ENCODE measurements around the gene BAHCC1. TPM values are rescaled to one million over a fixed set of nuclear protein-coding genes. Genes with fewer than 3 reads are reported as not detected.

BAHCC1 gene
- total RNA-seq, 2 experiments from 2014 or later, result 0.20 to 0.41 TPM

DNA sequence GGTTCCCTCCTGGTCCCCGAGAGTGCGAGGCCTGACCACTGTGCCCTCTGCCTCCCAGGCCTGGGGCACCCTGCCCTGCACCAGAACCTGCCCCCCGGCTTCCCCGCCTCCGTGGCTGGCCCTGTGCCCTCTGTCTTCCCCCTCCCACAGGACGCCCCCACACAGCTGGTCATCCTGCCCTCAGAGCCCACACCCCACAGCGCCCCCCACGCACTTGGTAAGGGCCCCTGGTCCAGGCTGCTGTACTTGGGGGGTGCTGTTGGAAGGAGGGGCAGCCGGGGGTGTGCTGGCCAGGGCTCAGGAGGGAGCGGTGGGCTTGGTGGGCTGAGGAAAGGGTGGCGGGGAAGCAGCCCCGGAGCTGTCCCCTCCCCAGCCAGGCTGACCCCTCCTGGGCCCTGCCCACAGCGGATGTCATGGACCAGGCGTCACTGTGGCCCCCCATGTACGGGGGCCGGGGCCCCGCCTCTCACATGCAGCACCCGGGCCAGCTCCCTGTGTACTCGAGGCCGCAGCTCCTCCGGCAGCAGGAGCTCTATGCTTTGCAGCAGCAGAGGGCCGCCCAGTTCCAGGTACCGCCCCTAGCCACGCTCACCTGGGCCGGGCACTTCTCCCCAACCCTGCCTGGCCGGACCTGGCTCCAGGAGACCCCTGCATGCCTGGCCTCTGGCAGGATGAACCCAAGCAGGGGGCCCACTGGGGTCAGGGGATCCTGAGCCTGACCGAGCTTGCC is 49.5 kb downstream of the BAHCC1 start:
- ATAC-seq (ENCODE audit: poor library complexity) (no peak), DNase-seq (no peak)
- H3K27me3 ChIP-seq (ENCODE audit: control insufficient read depth in 1 of 2, insufficient read depth in 2 of 2, low read length in 2 of 2), result no peaks in the 10 kb centered on the region
- H3K4me3 ChIP-seq (ENCODE audit: low read length), result no peak overlapping the region
- Mint-ChIP-seq H3K4me1 (ENCODE audit: low read depth) (no peaks in the 10 kb centered on the region), H3K9me3 (no peaks in the 10 kb centered on the region), H3K27me3 (no peaks in the 10 kb centered on the region), H3K27ac (no peak overlapping the region), H3K36me3 (ENCODE audit: low read depth) (no peaks in the 10 kb centered on the region), H3K4me3 (no peak overlapping the region)
- intact Hi-C loops (cut with DNase I, micrococcal nuclease), result no loop called here
- TF ChIP-seq, protein P1, sequence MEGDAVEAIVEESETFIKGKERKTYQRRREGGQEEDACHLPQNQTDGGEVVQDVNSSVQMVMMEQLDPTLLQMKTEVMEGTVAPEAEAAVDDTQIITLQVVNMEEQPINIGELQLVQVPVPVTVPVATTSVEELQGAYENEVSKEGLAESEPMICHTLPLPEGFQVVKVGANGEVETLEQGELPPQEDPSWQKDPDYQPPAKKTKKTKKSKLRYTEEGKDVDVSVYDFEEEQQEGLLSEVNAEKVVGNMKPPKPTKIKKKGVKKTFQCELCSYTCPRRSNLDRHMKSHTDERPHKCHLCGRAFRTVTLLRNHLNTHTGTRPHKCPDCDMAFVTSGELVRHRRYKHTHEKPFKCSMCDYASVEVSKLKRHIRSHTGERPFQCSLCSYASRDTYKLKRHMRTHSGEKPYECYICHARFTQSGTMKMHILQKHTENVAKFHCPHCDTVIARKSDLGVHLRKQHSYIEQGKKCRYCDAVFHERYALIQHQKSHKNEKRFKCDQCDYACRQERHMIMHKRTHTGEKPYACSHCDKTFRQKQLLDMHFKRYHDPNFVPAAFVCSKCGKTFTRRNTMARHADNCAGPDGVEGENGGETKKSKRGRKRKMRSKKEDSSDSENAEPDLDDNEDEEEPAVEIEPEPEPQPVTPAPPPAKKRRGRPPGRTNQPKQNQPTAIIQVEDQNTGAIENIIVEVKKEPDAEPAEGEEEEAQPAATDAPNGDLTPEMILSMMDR (IDR thresholded peaks at IDR 0.05), result no peak
- ChIA-PET CTCF (no interaction called here), POLR2A (no interaction called here)
- no peak overlapping the region for H3K27ac ChIP-seq (ENCODE audit: low read depth in 1 of 2, low read length in 2 of 2)
- H3K36me3 ChIP-seq (ENCODE audit: insufficient read depth, low read length), result no peaks in the 10 kb centered on the region
- no peaks in the 10 kb centered on the region for H3K4me1 ChIP-seq (ENCODE audit: insufficient read depth, low read length)
- no peaks in the 10 kb centered on the region for H3K9me3 ChIP-seq (ENCODE audit: control insufficient read depth in 1 of 2, insufficient read depth in 1 of 2, low read length in 2 of 2)

DNA sequence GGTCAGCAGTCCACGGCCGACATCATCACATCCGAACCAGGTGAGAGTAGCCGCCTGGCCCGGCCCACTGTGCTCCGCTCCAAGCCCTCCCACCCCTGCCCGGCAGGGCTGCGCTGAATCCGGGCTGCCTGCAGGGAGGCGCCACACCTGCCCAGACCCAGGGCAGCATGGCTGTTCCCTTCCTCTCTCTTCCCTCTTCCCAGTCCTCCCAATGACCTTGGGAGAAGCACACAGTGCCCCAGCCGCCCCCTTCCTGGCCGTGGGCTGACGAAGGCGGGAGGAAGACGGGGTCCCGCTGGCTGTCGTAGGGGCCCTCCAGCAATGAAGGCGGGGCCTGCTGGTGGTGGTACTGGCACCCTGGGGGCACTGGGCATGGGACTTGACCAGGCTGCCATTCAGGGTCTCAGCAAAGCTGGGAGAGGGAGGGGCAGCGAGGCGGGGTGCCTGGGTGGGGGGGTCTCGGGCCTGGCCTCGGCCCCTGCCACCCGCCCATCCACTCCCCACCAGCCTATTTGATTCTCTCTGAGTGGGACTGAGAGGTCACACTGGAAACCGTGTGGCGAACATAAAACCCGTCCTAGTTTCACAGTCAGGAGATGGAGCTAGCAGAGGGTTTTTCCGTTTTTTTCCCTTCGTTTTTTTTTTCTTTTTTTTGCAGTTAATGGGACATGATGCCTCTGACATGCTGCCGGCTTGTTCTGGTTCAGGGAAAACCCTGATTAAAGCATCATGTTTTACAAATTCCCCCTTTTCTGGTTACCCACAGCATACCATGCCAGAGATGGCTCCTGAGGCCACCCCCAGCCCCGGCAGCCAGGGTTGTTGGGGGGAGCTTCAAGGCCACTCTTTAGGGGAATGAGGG is 50.6 kb downstream of the BAHCC1 start:
- ChIA-PET POLR2A (no interaction called here), CTCF (no interaction called here)
- H3K27me3 Mint-ChIP-seq, result no peaks in the 10 kb centered on the region
- H3K27ac Mint-ChIP-seq, result no peak overlapping the region
- TF ChIP-seq, protein P1 (IDR thresholded peaks at IDR 0.05), result no peak
- Histone ChIP-seq H3K4me3 (ENCODE audit: low read length) (no peak overlapping the region), H3K9me3 (ENCODE audit: control insufficient read depth in 1 of 2, insufficient read depth in 1 of 2, low read length in 2 of 2) (no peaks in the 10 kb centered on the region), H3K27ac (ENCODE audit: low read depth in 1 of 2, low read length in 2 of 2) (no peak overlapping the region), H3K27me3 (ENCODE audit: control insufficient read depth in 1 of 2, insufficient read depth in 2 of 2, low read length in 2 of 2) (peaks cover 0 to 3% of the 10 kb centered on the region in 2 experiments), H3K4me1 (ENCODE audit: insufficient read depth, low read length) (no peaks in the 10 kb centered on the region), H3K36me3 (ENCODE audit: insufficient read depth, low read length) (no peaks in the 10 kb centered on the region)
- no peaks in the 10 kb centered on the region for H3K4me1 Mint-ChIP-seq (ENCODE audit: low read depth)
- ATAC-seq (ENCODE audit: poor library complexity) (no peak), DNase-seq (no peak)
- no peaks in the 10 kb centered on the region for H3K36me3 Mint-ChIP-seq (ENCODE audit: low read depth)
- intact Hi-C loops (cut with DNase I, micrococcal nuclease), result no loop called here
- H3K4me3 Mint-ChIP-seq, result no peak overlapping the region
- H3K9me3 Mint-ChIP-seq, result no peaks in the 10 kb centered on the region

DNA sequence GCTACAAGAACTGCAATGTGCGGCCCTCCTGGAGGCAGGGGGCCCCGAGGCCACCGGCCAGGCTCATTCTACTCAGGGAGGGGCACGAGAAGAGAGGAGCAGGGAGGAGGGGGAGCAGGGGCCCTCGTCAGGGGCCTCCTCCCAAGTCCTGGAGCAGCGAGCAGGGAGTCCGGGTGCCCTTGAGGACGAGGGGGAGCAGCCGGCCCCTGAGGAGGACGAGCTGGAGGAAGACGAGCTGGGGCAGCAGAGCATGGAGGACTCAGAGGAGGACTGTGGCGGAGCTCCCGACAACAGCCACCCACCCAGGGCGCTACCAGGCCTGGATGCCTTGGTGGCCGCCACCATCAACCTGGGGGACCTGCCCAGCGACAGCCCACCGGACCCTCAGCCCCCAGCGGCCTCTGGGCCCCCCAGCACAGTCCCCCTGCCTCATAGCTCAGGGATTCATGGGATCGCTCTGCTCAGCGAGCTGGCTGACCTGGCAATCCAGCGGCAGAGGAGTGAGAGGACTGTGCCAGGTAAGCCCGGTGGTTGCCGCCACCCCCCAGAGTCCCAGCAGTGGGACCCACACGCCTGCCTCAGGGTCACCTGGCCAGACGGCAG is 52.2 kb downstream of the BAHCC1 start:
- peaks cover 2 to 3% of the 10 kb centered on the region in 2 experiments for H3K27me3 ChIP-seq (ENCODE audit: control insufficient read depth in 1 of 2, insufficient read depth in 2 of 2, low read length in 2 of 2)
- no peaks in the 10 kb centered on the region for H3K36me3 ChIP-seq (ENCODE audit: insufficient read depth, low read length)
- no peak for DNase-seq

More for the DNA sequence above, 52.2 kb downstream of the BAHCC1 start:
- Histone ChIP-seq H3K27ac (ENCODE audit: low read depth in 1 of 2, low read length in 2 of 2) (no peak overlapping the region), H3K4me1 (ENCODE audit: insufficient read depth, low read length) (no peaks in the 10 kb centered on the region), H3K4me3 (ENCODE audit: low read length) (no peak overlapping the region), H3K9me3 (ENCODE audit: control insufficient read depth in 1 of 2, insufficient read depth in 1 of 2, low read length in 2 of 2) (no peaks in the 10 kb centered on the region)
- no peaks in the 10 kb centered on the region for H3K4me1 Mint-ChIP-seq (ENCODE audit: low read depth)
- H3K27me3 Mint-ChIP-seq, result no peaks in the 10 kb centered on the region
- no peaks in the 10 kb centered on the region for H3K36me3 Mint-ChIP-seq (ENCODE audit: low read depth)
- H3K4me3 Mint-ChIP-seq, result no peak overlapping the region
- CTCF ChIA-PET, result no interaction called here
- ATAC-seq (ENCODE audit: poor library complexity), result no peak
- H3K9me3 Mint-ChIP-seq, result no peaks in the 10 kb centered on the region
- POLR2A ChIA-PET, result no interaction called here
- TF ChIP-seq, protein P1 (IDR thresholded peaks at IDR 0.05), result no peak
- H3K27ac Mint-ChIP-seq, result no peak overlapping the region
- intact Hi-C loops (cut with DNase I, micrococcal nuclease), result no loop called here

All from CD4-positive, alpha-beta T cell (primary cell).